ENCODE measurements around the gene ZFP69B. TPM values are rescaled to one million over a fixed set of nuclear protein-coding genes. Genes with fewer than 3 reads are reported as not detected.

ZFP69B gene
- total RNA-seq, 2 experiments from 2014 or later, result 1.8 to 2.4 TPM

- no peak for ATAC-seq (ENCODE audit: poor library complexity)
- H3K27ac Mint-ChIP-seq, result no peak overlapping the region
These were observed 17.5 kb upstream of the ZFP69B start for GRCh38 chr1:40432644-40433390.

GRCh38 chr1:40435471-40435870, 14.8 kb upstream of the ZFP69B start:
- POLR2A ChIA-PET, result no interaction called here
- Histone ChIP-seq H3K36me3 (ENCODE audit: insufficient read depth, low read length) (no peaks in the 10 kb centered on the region), H3K27ac (ENCODE audit: low read depth in 1 of 2, low read length in 2 of 2) (no peak overlapping the region), H3K4me1 (ENCODE audit: insufficient read depth, low read length) (no peaks in the 10 kb centered on the region), H3K9me3 (ENCODE audit: control insufficient read depth in 1 of 2, insufficient read depth in 1 of 2, low read length in 2 of 2) (no peaks in the 10 kb centered on the region), H3K4me3 (ENCODE audit: low read length) (no peak overlapping the region), H3K27me3 (ENCODE audit: control insufficient read depth in 1 of 2, insufficient read depth in 2 of 2, low read length in 2 of 2) (no peaks in the 10 kb centered on the region)
- Mint-ChIP-seq H3K27ac (no peak overlapping the region), H3K9me3 (no peaks in the 10 kb centered on the region), H3K36me3 (ENCODE audit: low read depth) (no peaks in the 10 kb centered on the region), H3K4me3 (no peak overlapping the region), H3K27me3 (no peaks in the 10 kb centered on the region), H3K4me1 (ENCODE audit: low read depth) (no peaks in the 10 kb centered on the region)
- no peak for TF ChIP-seq CTCF (IDR thresholded peaks at IDR 0.05)
- DNase-seq (no peak), ATAC-seq (ENCODE audit: poor library complexity) (no peak)
- CTCF ChIA-PET, result interaction anchor here (1.0 kb wide), 2 partner anchors 8 to 56 kb away, joined by 3 to 5 read pairs; no protein-coding TSS in a partner anchor
- intact Hi-C loops (cut with DNase I, micrococcal nuclease), result no loop called here

More at GRCh38 chr1:40432644-40433390, 17.5 kb upstream of the ZFP69B start:
- CTCF ChIA-PET, result interaction anchor here (0.8 to 1.4 kb wide), 3 partner anchors 25 to 53 kb away, joined by 3 to 4 read pairs (median 3); no protein-coding TSS in a partner anchor
- no peak for TF ChIP-seq CTCF (IDR thresholded peaks at IDR 0.05)
- Histone ChIP-seq H3K27ac (ENCODE audit: low read depth in 1 of 2, low read length in 2 of 2) (no peak overlapping the region), H3K36me3 (ENCODE audit: insufficient read depth, low read length) (no peaks in the 10 kb centered on the region), H3K9me3 (ENCODE audit: control insufficient read depth in 1 of 2, insufficient read depth in 1 of 2, low read length in 2 of 2) (no peaks in the 10 kb centered on the region), H3K4me3 (ENCODE audit: low read length) (no peak overlapping the region), H3K4me1 (ENCODE audit: insufficient read depth, low read length) (no peaks in the 10 kb centered on the region), H3K27me3 (ENCODE audit: control insufficient read depth in 1 of 2, insufficient read depth in 2 of 2, low read length in 2 of 2) (no peaks in the 10 kb centered on the region)
- POLR2A ChIA-PET, result no interaction called here
- H3K4me1 Mint-ChIP-seq (ENCODE audit: low read depth), result no peaks in the 10 kb centered on the region
- no peaks in the 10 kb centered on the region for H3K27me3 Mint-ChIP-seq
- no peak for DNase-seq
- H3K9me3 Mint-ChIP-seq, result no peaks in the 10 kb centered on the region
- H3K4me3 Mint-ChIP-seq, result no peak overlapping the region
- no peaks in the 10 kb centered on the region for H3K36me3 Mint-ChIP-seq (ENCODE audit: low read depth)
- intact Hi-C loops (cut with DNase I, micrococcal nuclease), result no loop called here

GRCh38 chr1:40435876-40436275, 14.4 kb upstream of the ZFP69B start:
- Mint-ChIP-seq H3K36me3 (ENCODE audit: low read depth) (no peaks in the 10 kb centered on the region), H3K9me3 (no peaks in the 10 kb centered on the region), H3K27me3 (no peaks in the 10 kb centered on the region), H3K4me1 (ENCODE audit: low read depth) (no peaks in the 10 kb centered on the region), H3K4me3 (no peak overlapping the region), H3K27ac (no peak overlapping the region)
- Histone ChIP-seq H3K9me3 (ENCODE audit: control insufficient read depth in 1 of 2, insufficient read depth in 1 of 2, low read length in 2 of 2) (no peaks in the 10 kb centered on the region), H3K36me3 (ENCODE audit: insufficient read depth, low read length) (no peaks in the 10 kb centered on the region), H3K4me3 (ENCODE audit: low read length) (no peak overlapping the region), H3K27ac (ENCODE audit: low read depth in 1 of 2, low read length in 2 of 2) (no peak overlapping the region), H3K27me3 (ENCODE audit: control insufficient read depth in 1 of 2, insufficient read depth in 2 of 2, low read length in 2 of 2) (no peaks in the 10 kb centered on the region), H3K4me1 (ENCODE audit: insufficient read depth, low read length) (no peaks in the 10 kb centered on the region)
- intact Hi-C loops (cut with DNase I, micrococcal nuclease), result no loop called here
- CTCF ChIA-PET, result interaction anchor here (1.0 kb wide), 1 partner anchor 56 kb away, joined by 5 read pairs; no protein-coding TSS in a partner anchor
- ATAC-seq (ENCODE audit: poor library complexity) (no peak), DNase-seq (no peak)
- no peak for TF ChIP-seq CTCF (IDR thresholded peaks at IDR 0.05)
- POLR2A ChIA-PET, result no interaction called here

Measured in CD4-positive, alpha-beta T cell (primary cell).